Measurements from ENCODE around the gene EIF1. TPM values are rescaled to one million over a fixed set of nuclear protein-coding genes. Genes with fewer than 3 reads are reported as not detected.

The EIF1 gene
- polyA plus RNA-seq, 1 donor (not counting 4 experiments of a cell fraction or from before 2014, with no cell fraction given) = 308 TPM

- Histone ChIP-seq H3K9me3 (ENCODE audit: control insufficient read depth, low read depth, low read length) (no peaks in the 10 kb centered on the region), H3K79me2 (ENCODE audit: control insufficient read depth, insufficient read depth, low read length) (no peaks in the 10 kb centered on the region), H3K36me3 (ENCODE audit: control insufficient read depth in 2 of 2, extremely low read depth in 1 of 2, insufficient read depth in 2 of 2, low read length in 2 of 2) (no peaks in the 10 kb centered on the region), H3K9me1 (ENCODE audit: control insufficient read depth, extremely low read depth, insufficient read depth, low read length) (no peaks in the 10 kb centered on the region), H3K27ac (ENCODE audit: control insufficient read depth, insufficient read depth, low read length) (no peak overlapping the region), H3K4me2 (ENCODE audit: control insufficient read depth, extremely low read depth, insufficient read depth, low read depth, low read length) (no peak overlapping the region), H3K4me1 (ENCODE audit: control insufficient read depth, extremely low read depth, insufficient read depth, low read length) (no peaks in the 10 kb centered on the region), H3K4me3 (ENCODE audit: control insufficient read depth in 2 of 3, extremely low read depth in 1 of 3, insufficient read depth in 2 of 3, low read depth in 1 of 3, low read length in 3 of 3) (no peak overlapping the region), H2AFZ (ENCODE audit: control insufficient read depth, low read length) (no peak overlapping the region), H4K20me1 (ENCODE audit: control insufficient read depth, extremely low read depth, insufficient read depth, low read length) (no peaks in the 10 kb centered on the region), H3K27me3 (ENCODE audit: control insufficient read depth, extremely low read depth, insufficient read depth, low read length) (no peaks in the 10 kb centered on the region), H3K9ac (ENCODE audit: control insufficient read depth, extremely low read depth, insufficient read depth, low read length) (no peak overlapping the region)
- dilution Hi-C loops (cut with MboI; ENCODE audit: extremely low pct_ligation_motif_present, low sequenced_read_pairs) = no loop called here
- no peak for FAIRE-seq
- no peak for TF ChIP-seq EZH2 (IDR thresholded peaks at IDR 0.05; ENCODE audit: low read length)
- TF ChIP-seq, protein P1, sequence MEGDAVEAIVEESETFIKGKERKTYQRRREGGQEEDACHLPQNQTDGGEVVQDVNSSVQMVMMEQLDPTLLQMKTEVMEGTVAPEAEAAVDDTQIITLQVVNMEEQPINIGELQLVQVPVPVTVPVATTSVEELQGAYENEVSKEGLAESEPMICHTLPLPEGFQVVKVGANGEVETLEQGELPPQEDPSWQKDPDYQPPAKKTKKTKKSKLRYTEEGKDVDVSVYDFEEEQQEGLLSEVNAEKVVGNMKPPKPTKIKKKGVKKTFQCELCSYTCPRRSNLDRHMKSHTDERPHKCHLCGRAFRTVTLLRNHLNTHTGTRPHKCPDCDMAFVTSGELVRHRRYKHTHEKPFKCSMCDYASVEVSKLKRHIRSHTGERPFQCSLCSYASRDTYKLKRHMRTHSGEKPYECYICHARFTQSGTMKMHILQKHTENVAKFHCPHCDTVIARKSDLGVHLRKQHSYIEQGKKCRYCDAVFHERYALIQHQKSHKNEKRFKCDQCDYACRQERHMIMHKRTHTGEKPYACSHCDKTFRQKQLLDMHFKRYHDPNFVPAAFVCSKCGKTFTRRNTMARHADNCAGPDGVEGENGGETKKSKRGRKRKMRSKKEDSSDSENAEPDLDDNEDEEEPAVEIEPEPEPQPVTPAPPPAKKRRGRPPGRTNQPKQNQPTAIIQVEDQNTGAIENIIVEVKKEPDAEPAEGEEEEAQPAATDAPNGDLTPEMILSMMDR (optimal IDR thresholded peaks at IDR 0.05 in 1 of 3, IDR thresholded peaks at IDR 0.05 in 1 of 3, conservative IDR thresholded peaks at IDR 0.05 in 1 of 3; ENCODE audit: extremely low read depth in 1 of 3, insufficient read depth in 2 of 3, low read length in 3 of 3) = no peak
- DNase-seq (ENCODE audit: low read depth, low spot score) = no peak
Observed at GRCh38 chr17:41724476-41725050, 35.9 kb downstream of the EIF1 start.

DNA sequence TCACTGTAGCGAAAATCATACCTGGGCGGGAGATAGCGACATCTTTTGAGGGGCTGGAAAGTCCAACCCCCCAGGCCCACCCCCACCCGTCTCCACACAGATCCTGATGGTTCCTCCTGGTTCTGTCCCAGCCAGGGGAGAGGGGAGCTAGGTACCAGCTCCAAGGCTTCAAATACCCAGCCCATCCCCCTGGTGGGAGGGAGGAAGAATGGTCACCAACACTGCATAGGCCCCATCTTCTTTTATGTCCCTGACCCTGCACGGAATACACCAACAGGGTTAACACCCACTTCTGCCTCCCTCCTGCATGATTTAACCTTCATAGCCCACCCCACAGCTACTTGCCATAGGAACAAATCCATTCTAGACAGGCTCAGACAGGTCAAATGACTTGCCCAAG, 36.4 kb downstream of the EIF1 start:
- dilution Hi-C loops (cut with MboI; ENCODE audit: extremely low pct_ligation_motif_present, low sequenced_read_pairs) = no loop called here
- Histone ChIP-seq H4K20me1 (ENCODE audit: control insufficient read depth, extremely low read depth, insufficient read depth, low read length) (no peaks in the 10 kb centered on the region), H3K9ac (ENCODE audit: control insufficient read depth, extremely low read depth, insufficient read depth, low read length) (no peak overlapping the region), H3K9me1 (ENCODE audit: control insufficient read depth, extremely low read depth, insufficient read depth, low read length) (no peaks in the 10 kb centered on the region), H3K36me3 (ENCODE audit: control insufficient read depth in 2 of 2, extremely low read depth in 1 of 2, insufficient read depth in 2 of 2, low read length in 2 of 2) (no peaks in the 10 kb centered on the region), H2AFZ (ENCODE audit: control insufficient read depth, low read length) (no peak overlapping the region), H3K9me3 (ENCODE audit: control insufficient read depth, low read depth, low read length) (no peaks in the 10 kb centered on the region), H3K79me2 (ENCODE audit: control insufficient read depth, insufficient read depth, low read length) (no peaks in the 10 kb centered on the region), H3K4me3 (ENCODE audit: control insufficient read depth in 2 of 3, extremely low read depth in 1 of 3, insufficient read depth in 2 of 3, low read depth in 1 of 3, low read length in 3 of 3) (no peak overlapping the region), H3K4me1 (ENCODE audit: control insufficient read depth, extremely low read depth, insufficient read depth, low read length) (no peaks in the 10 kb centered on the region), H3K4me2 (ENCODE audit: control insufficient read depth, extremely low read depth, insufficient read depth, low read depth, low read length) (no peak overlapping the region), H3K27ac (ENCODE audit: control insufficient read depth, insufficient read depth, low read length) (no peak overlapping the region), H3K27me3 (ENCODE audit: control insufficient read depth, extremely low read depth, insufficient read depth, low read length) (no peaks in the 10 kb centered on the region)
- DNase-seq (ENCODE audit: low read depth, low spot score) (no peak), FAIRE-seq (no peak)
- TF ChIP-seq, protein P1 (optimal IDR thresholded peaks at IDR 0.05 in 1 of 3, IDR thresholded peaks at IDR 0.05 in 1 of 3, conservative IDR thresholded peaks at IDR 0.05 in 1 of 3; ENCODE audit: extremely low read depth in 1 of 3, insufficient read depth in 2 of 3, low read length in 3 of 3) = no peak
